GM18508 (cell line): ENCODE results near the gene SEMA3C.

Experiments
- ATAC-seq: cut with Tn5 transposase; IDR thresholded peaks from one replicate; pipeline ENCODE4 v1.9.1; 2021; ENCODE audit warnings: moderate number of reproducible peaks; ENCODE audit not compliant: insufficient read depth, unreplicated experiment

Gene SEMA3C

DNA sequence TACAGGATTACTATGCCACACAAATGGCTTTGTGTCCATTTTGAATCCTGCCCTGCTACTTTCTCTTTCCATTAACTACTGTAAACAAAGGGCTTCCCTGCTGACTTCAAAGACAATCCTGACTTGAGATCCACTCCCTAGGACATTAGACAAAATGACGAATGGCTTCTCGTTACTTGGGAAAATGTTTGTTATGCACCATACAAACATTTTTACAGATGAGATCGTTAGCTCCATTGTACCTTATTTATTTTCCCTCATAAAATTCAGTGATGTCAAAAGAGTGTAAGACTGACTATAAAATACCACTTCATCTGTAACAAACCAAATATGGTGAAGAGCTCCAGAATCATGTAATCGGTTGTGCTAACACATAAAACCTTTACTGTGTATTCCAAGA, 158.6 kb downstream of the SEMA3C start:
- ATAC-seq: no peak

DNA sequence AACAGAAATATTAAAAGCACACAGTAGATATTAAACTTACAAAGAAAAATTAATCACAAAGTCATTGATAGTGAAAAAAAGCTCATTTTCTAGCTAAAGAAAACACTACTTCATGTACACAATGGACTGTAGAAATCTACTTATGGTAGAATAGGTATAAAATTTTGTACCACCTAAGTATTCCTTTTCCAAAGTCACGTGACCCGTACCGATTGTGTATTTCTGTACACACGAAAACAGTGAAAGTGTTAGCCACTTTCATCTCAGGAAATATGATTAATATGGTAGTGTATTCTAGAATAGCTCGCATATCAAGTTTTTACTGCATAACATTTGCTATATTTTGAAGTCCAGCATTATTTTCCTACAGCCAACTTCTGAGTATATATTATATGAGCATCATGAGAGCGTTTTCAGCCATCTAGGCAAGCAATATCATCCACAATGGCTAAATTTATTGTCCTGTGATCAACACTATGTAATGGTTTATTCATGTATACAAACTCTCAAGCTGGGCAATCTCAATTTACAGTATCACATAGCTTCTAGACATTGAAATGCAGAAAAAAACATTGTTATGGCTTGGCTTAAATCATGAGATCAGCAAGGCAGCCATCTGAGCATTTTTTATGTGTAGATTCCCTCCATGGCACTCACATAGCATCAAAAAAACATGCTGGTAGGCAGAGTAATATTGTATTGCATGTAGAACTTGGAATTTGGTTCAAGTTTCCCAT, 165.7 kb downstream of the SEMA3C start:
- no peak for ATAC-seq

DNA sequence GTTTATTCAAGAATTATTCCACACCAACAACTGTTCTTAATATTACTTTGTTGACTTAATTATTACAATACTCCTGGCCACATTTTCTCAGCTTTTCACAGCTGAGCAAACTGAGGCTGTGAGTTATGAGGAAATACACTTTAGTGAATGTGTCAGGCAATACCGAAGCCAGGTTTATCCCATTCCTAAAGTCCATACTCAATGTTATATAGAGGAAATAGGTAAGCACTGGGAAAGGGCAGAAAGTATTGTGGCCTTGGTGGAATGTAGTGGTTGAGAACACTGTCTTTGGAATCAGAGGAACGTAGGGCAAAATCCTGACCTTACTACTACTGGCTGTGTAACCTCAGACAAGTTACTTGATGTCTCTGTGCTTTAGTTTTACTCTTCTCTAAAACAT, 169.6 kb downstream of the SEMA3C start:
- no peak for ATAC-seq

DNA sequence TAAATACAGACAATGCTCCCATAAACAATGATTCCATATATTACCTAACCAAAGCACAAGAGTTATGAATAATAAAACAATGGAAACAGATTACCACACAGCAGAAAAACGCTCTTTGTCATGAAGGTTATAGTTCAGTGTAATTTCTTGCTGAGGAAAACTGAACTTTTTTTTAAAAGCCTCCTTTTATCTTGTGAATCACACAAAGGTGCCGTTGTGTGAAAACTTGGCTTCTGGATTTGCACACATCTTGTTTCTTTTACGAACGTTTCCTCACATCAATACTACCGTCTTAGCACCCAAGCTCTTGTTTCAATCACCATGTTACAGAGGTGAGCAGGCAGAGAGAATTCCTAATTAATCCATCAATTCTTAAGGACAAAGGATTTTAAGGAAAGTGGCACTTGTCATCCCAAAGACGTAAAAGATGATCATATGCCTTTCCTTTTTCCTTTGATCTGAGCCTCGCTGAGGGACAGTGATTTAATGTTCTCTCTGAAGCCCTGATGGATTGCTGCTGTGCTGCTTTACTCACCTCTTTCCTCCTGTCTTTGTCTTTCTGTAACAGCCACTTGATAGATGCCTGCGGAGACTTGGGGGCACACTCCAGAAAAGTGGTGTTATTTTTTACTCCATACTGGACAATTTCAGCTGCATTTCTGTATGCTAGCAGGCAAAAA, 170.3 kb downstream of the SEMA3C start:
- no peak for ATAC-seq

DNA sequence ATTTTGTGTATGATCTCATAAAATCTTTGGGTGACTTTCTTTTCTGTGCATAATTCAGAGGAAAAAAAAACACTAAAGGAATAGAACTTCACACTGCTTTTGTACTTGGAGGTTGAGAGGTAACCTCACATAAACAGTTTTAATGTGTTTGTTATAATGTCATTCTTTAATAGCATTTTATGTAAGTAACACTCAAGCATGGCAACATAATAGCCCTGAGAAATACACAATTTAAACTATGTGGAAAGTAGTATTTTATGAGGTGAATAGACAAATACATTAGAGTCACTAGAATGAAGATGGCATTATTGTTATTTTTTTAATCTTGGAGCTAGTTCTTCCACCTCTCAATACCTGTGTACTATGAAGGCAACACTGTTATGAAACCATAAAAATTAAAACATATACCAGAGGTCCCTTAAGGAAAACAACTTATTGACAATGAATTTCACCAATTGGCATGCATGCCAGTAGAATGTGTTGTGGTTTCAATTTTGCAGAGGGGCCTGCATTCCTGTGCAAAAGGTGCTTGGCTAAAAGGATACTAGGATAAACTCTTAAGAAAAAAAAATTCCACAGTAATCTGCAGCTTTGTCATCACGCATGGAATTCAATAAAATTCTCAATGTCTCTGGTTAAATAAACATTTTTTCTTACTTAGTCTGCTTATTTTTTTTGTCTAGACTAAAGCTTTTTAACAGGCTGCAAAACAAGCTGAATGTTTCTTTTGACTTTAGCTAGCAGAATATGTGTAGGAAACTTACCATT, 177.9 kb downstream of the SEMA3C start:
- no peak for ATAC-seq

DNA sequence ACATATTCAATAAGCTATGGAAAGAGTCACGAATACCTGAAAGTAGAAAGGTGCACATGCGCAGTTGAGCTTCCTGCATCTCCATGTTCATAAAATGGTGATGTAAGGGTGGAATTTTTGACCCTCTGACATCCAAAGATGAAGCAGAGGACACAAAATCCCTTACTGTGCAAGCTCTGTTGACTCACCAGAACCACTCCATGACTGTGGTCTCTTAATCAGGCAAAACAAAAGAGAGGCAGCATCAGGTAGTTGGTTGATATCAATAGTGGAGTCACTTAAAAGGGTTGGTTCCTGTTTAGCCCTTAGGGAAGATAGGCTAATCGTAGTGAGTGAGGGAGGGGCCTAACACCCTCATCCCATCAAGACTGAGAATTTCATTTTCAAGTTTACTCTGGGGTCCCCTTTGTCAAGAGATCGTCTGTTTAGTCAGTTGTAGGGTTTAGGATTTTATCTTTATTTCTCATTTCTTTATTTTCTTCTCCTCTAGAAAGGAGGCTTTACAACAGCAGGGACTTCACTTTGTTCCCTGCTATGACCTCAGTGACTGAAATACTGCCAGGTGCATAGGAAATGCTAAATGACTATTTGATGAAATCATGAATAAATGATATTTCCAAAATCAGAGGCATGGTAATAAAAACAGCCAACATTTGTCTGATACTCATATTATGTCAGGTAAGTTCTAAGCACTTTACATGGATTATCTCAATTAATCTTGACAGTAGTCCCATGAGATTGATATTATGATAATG, 182.3 kb downstream of the SEMA3C start:
- ATAC-seq: no peak

DNA sequence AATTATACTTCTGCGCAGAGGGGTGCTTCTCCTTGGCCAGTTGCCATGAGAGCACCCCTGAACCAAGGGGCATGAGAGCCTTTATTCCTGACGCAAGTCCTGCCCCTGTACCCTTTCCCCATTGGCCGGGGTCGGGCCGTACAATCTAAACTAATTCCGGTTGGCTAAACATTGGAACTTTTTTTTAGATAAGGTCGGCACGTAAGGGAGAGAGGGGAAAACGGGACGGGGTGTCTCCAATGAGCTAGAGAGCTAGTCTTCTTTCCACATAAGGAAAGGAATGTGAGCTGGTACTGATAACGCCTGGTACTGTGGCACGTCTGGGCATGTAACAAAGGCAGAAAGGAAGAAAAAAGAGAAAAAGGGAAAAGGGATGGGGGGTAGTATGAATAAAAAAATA, 183.5 kb downstream of the SEMA3C start:
- no peak for ATAC-seq

DNA sequence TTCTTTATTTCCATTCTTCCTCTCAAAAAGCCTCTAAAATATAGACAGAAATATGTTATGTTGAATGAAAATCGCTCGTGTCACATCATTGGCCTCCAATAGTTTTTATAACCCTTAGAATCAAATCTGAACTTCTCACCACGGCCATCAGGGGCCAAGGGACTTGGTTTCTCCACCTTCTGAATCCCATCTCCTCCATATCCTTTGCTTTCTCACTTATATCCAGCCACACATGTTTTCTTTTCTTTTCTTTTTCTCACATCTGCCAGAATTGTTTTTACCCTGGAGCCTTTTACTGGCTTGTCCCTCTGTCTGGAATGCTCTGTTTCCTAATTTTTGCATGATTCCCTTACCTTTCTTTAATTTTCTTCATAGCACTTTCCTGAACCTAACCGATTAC, 184.8 kb downstream of the SEMA3C start:
- no peak for ATAC-seq

DNA sequence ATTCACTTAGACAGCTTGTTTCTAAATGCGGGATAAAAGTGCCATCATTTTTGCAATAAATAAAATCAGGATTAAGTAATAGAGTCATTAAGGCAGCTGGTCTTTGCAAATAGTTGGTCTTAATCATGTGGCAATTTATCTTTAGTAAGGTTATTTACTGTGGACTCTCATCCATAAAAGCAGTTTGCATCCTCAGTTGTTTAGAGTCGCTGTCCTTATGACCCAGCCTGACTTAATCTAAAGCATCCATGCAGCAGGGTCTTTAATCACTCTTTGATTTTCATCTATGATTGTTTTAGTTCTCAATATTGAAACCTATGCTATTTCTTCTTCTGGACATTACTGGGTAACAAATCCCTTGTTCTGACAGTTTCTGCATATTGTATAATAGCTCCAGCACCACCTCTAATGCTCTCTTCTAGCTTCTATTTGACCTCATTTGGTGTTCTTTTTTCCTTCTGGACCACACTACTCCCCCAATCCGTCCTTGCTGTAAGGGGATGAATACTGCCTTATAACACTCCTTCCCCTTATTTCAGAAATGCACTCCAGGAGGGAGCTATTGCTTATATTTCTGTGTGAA, 185.4 kb downstream of the SEMA3C start:
- ATAC-seq: no peak

DNA sequence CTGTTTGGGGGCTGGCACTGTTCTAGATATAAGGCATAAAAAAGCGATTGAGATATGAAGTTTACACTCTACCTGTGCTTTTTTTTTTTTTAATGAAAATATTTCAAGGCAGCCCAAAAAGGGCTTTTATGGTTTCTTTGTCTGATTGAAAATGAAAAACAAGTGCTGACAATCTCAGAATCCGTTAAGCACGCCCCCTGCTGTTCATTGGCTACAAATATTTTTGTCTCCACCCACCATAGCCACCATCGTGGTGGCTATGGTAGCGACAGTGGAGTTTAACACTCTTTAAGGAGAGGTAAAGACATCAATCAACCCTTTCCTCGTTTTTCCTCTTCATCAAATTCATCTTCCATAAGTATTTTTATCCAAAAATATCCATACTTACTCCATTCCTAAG, 186.2 kb downstream of the SEMA3C start:
- ATAC-seq: no peak

DNA sequence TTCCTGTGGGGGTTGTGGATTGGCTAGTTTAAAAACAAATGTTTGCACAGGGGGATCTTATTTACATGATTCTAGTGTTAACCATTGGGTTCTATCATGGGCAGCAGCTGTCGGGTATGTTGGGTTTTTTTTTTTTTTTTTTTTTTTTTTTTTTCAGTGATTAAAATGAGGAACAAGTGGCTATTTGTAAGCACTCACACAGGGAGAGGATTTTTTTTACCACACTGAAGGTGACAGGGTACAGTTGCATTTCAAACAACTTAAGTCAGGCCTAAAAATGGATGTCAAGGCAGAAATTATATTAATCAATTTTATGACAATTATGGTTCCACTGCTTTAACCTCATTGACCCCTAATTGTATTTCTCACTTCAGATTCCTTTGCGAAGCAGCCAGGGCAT, 187.6 kb downstream of the SEMA3C start:
- no peak for ATAC-seq

DNA sequence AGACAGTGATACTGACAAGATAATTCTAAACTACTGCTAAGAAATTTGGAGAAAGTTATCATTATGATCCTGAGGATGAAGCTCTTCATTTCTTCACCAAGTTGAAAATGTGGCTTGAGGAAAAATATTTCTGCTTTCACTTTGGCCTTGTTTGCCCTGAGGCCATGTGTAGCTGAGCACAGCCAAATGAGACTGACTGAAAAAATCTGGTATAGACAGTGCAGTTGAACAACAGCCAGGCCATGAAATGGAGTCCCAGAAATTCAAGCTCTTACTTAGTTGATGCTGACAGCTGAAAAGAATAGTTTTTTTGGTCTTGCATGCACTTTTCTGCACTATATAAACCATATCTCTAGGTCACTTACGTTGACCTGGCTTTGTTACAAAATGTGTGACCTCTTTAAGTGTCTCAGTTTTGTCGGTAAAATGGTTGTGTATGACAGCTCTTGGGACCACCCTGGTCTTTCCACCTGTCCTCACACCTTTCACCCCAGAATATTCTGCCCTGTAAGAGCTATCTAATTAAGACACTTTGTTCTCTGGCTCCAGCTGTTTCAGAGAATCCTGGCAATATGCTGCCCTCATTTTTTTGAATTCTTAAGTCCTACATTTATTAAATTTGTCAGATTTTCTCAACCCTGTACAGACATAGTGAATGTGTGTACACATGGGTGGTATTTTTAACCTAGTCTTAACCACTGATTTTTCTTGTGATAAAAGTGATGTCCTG, 189.1 kb downstream of the SEMA3C start:
- no peak for ATAC-seq

DNA sequence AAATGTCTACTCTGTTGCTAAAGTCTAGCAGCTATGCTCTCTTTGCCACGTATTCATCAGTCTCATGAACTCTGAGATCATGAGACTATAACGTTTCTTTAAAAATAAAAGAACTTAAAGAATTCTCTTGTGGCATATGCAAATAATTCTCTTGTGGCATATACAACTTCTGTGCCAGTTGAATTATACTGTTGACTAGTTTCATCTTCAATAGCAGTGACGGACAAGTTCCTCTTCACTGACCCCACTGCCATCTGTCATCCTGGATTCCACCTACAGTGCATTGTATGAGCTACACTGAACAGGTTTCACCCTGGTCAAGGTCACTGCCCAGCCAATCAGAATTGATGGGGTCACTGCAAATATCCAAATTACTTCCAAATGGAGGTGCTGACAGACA, 192.2 kb downstream of the SEMA3C start:
- ATAC-seq: no peak

DNA sequence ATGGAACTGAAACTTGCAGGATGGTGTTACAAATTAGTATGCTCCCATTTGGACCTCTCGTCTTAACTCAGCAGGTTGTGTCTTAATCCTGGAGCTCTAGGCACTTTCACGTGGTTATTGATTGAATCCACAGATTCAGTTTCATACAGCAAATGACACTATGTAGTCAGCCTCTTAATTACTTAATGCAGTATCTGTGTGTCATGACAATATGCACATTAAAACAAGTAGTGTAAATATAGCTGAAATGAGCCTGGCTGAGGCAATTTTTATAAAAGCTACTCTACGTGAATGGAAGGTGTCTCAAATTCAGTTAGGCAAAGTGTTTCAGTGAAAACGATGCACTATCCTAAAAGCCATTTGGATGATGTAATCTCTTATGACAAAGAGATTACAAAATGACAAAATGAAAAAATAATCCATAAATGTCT, 193.7 kb downstream of the SEMA3C start:
- no peak for ATAC-seq

DNA sequence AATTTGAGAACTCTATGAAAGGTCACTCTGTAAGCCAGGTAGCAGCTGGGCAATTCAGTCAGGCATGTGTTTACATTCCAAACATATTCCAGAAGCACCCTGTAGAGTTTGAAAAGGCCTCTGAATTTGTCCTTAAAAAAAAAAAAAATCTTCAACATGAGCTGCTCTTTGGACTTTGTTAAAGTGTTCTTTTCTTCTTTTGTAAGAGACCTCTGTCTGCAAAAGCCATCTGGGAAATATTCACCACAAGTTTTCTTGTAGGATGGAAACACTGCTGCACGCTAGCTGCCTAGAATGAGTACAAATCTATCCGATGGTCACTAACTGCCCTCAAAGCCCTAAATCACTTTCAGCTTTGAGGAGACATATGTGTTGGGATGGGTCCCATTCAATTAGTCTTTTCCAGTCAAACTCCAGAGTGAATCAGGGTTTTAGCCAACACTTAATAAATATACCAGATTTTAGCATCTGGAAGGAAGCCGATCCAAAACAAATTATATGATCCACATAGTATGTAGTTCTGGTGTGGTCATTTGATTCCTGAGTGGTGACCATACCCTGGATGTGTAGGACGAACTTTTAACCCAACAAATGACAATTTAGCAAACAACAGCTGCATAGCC, 194.5 kb downstream of the SEMA3C start:
- no peak for ATAC-seq

DNA sequence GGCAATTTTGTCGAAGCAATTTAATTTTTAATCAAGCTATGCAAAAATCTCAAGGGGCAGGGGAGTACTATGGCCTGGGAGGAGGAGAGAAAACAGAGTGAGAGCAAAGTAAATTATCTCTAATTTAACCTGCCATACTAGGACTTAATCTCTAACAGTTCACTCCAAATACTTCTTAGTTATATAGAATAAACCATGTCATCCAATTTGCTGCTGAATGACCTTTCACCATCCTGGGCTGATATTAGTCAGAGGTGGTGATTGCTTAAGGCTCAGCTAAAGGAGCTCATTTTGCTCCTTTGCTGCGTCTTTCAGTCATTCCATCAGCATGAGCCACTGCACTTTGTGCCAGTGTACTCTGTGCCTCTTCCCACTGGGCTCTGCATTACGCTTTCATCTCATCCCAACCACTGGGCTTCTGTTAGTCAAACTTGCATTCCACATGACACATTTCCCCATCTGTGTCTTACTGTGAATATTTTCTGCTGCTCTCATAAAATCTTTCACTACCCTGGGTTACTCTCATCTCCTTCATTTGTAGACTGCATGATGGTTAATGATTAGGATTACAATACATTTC, 196.1 kb downstream of the SEMA3C start:
- no peak for ATAC-seq

DNA sequence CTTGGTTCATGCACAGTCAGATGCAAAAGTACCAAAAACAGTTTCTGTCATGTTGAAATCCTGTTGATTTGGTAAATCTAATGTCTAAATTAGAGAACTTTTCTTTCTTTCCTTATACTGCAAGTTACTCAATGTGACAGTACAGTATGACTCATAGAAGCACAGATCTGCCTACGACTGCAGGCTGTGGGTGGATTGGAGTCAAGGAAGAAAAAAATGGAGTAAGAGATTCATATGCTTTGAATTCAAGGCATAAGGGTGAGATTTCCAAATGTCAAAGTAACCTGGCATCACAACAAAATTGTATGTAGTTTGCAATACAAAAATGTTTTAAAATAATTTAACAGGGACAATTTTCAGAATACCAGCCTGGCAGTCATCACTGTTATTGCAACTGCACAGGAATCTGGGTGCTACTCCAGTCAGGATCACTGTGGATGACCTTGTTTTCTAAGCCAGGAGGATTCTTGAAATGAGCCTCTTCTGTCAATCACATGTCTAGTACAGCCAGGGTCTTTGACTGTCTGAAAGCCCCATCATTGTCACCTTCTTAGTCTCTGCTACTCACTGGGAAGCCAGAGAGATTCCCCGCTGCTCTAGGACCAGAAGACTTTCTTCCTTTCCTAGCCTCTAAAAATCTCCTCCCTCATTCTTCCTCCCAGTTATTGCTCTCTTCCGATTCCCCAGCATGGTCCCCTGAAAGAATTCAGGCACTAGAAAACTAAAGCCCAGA, 196.8 kb downstream of the SEMA3C start:
- ATAC-seq: no peak

DNA sequence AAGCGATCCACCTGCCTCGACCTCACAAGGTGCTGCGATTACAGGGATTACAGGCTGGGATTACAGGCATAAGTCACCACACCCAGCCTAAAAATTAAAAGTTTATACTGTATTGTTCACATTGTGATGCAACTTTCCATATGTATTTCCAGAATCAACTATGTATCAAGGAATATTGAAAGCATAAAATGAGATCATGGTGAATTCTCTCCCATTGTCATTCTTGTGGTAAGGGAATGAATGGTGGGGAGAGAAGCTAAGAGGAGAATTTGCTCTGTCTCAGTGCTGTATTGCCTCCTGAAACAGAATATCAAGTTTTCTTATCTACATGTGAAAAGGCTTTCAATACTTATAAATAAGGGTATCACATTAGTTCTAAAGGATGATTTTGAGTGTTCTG, 198.7 kb downstream of the SEMA3C start:
- ATAC-seq: no peak
